B cell (primary cell): ENCODE measurements around the gene PGAP3. TPM values are rescaled to one million over a fixed set of nuclear protein-coding genes. Genes with fewer than 3 reads are reported as not detected.

ENCODE experiments used
- ATAC-seq: fragments of 200-7000 bp; cut with Tn5 transposase; one replicate; pipeline ENCODE4 v1.10.0; 2021; ENCODE audit warnings: low read depth, mild to moderate bottlenecking, moderate number of reproducible peaks, moderate library complexity
- CTCF ChIA-PET: fragments of 350-600 bp; sonication (Branson Sonifier 250); formaldehyde crosslinking; loops from one replicate; lab custom pipeline; 2021; ENCODE audit warnings: antibody characterized with exemption, inconsistent platforms; lab: Charles Lee
- POLR2A ChIA-PET: fragments of 350-600 bp; sonication (Branson Sonifier 250); formaldehyde crosslinking; loops from one replicate; lab custom pipeline; 2021; ENCODE audit warnings: antibody characterized with exemption; lab: Charles Lee
- DNase-seq: peaks from one replicate; pipeline ENCODE4 v3.0.0; 2013
- H2AFZ ChIP-seq: 2 replicates; pipeline ENCODE4 v1.6.1; 2012; ENCODE audit warnings: mild to moderate bottlenecking, low read depth, low read length; ENCODE audit not compliant: insufficient read depth, poor library complexity, severe bottlenecking
- H3K27ac ChIP-seq, 2 donors: 1 replicate in 1 of 2; 2 replicates in 1 of 2; pipeline ENCODE4 v1.5.1; 2012 to 2013; ENCODE audit warnings: low read length in 2 of 2, mild to moderate bottlenecking in 2 of 2, moderate library complexity in 1 of 2
- H3K27me3 ChIP-seq, 4 experiments: fragments of 200-600 bp in 1 of 4; sonication (generic) in 1 of 4; replicated peaks in 1 of 4; 1 replicate in 2 of 4; 2 replicates in 2 of 4; pipeline versions ENCODE4 v1.6.1 to v1.7.0; 2013 to 2016; ENCODE audit warnings: low read length in 3 of 4, mild to moderate bottlenecking in 2 of 4, mixed read lengths in 1 of 4, moderate library complexity in 1 of 4; ENCODE audit not compliant: insufficient read depth in 4 of 4, control insufficient read depth in 3 of 4; ENCODE audit errors: control extremely low read depth in 1 of 4
- H3K36me3 ChIP-seq, 2 experiments: replicated peaks in 1 of 2; 1 replicate in 1 of 2; 2 replicates in 1 of 2; pipeline versions ENCODE4 v1.6.1 to v1.7.1; 2013; ENCODE audit warnings: low read length in 1 of 2; ENCODE audit not compliant: insufficient read depth in 2 of 2, control insufficient read depth in 1 of 2; ENCODE audit errors: control extremely low read depth in 1 of 2, extremely low read depth in 1 of 2
- H3K4me1 ChIP-seq, 2 donors: fragments of 200-600 bp in 1 of 2; sonication (generic) in 1 of 2; 1 replicate in 1 of 2; 2 replicates in 1 of 2; pipeline versions ENCODE4 v1.5.1 to v1.6.1; 2013 to 2017; ENCODE audit warnings: low read length in 2 of 2; ENCODE audit not compliant: control insufficient read depth in 2 of 2, insufficient read depth in 2 of 2
- H3K4me2 ChIP-seq: replicated peaks from 2 replicates; pipeline ENCODE3; 2012; ENCODE audit warnings: mild to moderate bottlenecking, low read depth, low read length; ENCODE audit not compliant: poor library complexity, severe bottlenecking
- H3K4me3 ChIP-seq, 5 experiments: fragments of 200-600 bp in 1 of 5; sonication (generic) in 1 of 5; 1 replicate in 3 of 5; 2 replicates in 2 of 5; pipeline versions ENCODE4 v1.5.1 to v1.7.0; 2011 to 2016; ENCODE audit warnings: low read length in 4 of 5, mild to moderate bottlenecking in 4 of 5, low read depth in 2 of 5, control low read depth in 1 of 5, moderate library complexity in 1 of 5; ENCODE audit not compliant: insufficient read depth in 1 of 5; ENCODE audit errors: control extremely low read depth in 1 of 5, extremely low read depth in 1 of 5
- H3K79me2 ChIP-seq: fragments of 200-600 bp; sonication (generic); one replicate; pipeline ENCODE4 v1.6.0; 2016; ENCODE audit warnings: low read length; ENCODE audit not compliant: control insufficient read depth, insufficient read depth
- H3K9ac ChIP-seq: fragments of 200-600 bp; sonication (generic); 2 replicates; pipeline ENCODE4 v1.6.1; 2017; ENCODE audit warnings: mild to moderate bottlenecking, low read length, moderate library complexity
- H3K9me3 ChIP-seq, 3 donors: one replicate each; pipeline versions ENCODE4 v1.6.1 to v1.7.1; 2013; ENCODE audit warnings: low read length in 2 of 3; ENCODE audit not compliant: control insufficient read depth in 2 of 3, insufficient read depth in 1 of 3; ENCODE audit errors: control extremely low read depth in 1 of 3
- H4K20me1 ChIP-seq: 2 replicates; pipeline ENCODE4 v1.6.0; 2012; ENCODE audit warnings: mild to moderate bottlenecking, low read length; ENCODE audit not compliant: insufficient read depth, control insufficient read depth, poor library complexity, severe bottlenecking
- H3K27ac Mint-ChIP-seq: one replicate; pipeline ENCODE4 v1.8.0; 2021; ENCODE audit warnings: mixed read lengths
- H3K27me3 Mint-ChIP-seq: one replicate; pipeline ENCODE4 v1.8.0; 2021; ENCODE audit warnings: mixed read lengths
- H3K4me1 Mint-ChIP-seq: one replicate; pipeline ENCODE4 v1.8.0; 2021; ENCODE audit warnings: mixed read lengths
- H3K4me3 Mint-ChIP-seq: one replicate; pipeline ENCODE4 v1.8.0; 2021; ENCODE audit warnings: mixed read lengths
- H3K9me3 Mint-ChIP-seq: one replicate; pipeline ENCODE4 v1.8.0; 2022; ENCODE audit warnings: mixed read lengths; ENCODE audit not compliant: insufficient read depth
- EZH2 ChIP-seq: IDR thresholded peaks from 2 replicates; pipeline ENCODE4 v1.6.1; 2012; ENCODE audit warnings: borderline replicate concordance, low read depth, mild to moderate bottlenecking, moderate library complexity, low read length; ENCODE audit not compliant: insufficient read depth, poor library complexity, severe bottlenecking
- WGBS: methylation state at CpG from one replicate; pipeline ENCODE4 v1.1.5; 2013; ENCODE audit warnings: missing lambda C conversion rate; ENCODE audit not compliant: insufficient coverage; 5-methylcytosine and 5-hydroxymethylcytosine counted together
- intact Hi-C: fragments of 100-400 bp; cut with micrococcal nuclease; formaldehyde crosslinking; loops from one replicate; pipeline ENCODE4 v1.10.0; 2022
- polyA plus RNA-seq: library from polyadenylated mRNA; depleted of rRNA; stranded (reverse); fragments of >200 nt; gene quantifications from 2 replicates; pipeline ENCODE4 v1.2.3, GENCODE V29; 2012
- total RNA-seq, 2 donors: library from RNA; stranded (reverse); fragments of 120-200 nt in 1 of 2; gene quantifications; 1 replicate in 1 of 2; 2 replicates in 1 of 2; pipeline versions ENCODE4 v1.2.3 to v1.2.4, GENCODE V29; 2013 to 2022
- TF ChIP-seq, protein P1 (sequence below): fragments of 200-600 bp; IDR thresholded peaks from one replicate; pipeline ENCODE4 v1.8.0; 2022; ENCODE audit warnings: antibody characterized with exemption, mild to moderate bottlenecking

The PGAP3 gene
- total and polyA plus RNA-seq, 2 donors (not counting 1 experiment from before 2014, with no cell fraction given): 27.4 to 34.3 TPM

DNA sequence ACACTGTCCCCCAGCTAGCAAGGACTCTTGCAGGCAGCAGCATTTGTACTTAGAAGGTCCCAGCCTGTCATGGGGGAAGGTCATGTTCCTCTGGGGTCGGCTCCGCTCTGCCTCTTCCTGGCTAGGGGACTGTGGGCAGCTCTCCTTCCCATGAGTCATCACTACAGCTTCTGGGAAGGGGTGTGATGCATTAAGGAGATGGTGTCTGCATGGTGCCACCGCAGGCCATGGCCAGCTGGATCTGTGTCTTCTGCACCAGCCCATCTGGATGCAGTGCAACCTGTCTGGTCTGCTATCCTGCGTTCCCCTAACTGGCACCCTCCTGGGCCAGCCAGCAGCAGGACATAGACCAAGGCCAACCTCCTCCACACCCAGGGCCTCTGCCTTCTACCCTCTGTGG, 44.6 kb downstream of the PGAP3 start:
- DNase-seq: no peak
- 83% methylated on average over 4 of the region's 4 CpGs for WGBS

DNA sequence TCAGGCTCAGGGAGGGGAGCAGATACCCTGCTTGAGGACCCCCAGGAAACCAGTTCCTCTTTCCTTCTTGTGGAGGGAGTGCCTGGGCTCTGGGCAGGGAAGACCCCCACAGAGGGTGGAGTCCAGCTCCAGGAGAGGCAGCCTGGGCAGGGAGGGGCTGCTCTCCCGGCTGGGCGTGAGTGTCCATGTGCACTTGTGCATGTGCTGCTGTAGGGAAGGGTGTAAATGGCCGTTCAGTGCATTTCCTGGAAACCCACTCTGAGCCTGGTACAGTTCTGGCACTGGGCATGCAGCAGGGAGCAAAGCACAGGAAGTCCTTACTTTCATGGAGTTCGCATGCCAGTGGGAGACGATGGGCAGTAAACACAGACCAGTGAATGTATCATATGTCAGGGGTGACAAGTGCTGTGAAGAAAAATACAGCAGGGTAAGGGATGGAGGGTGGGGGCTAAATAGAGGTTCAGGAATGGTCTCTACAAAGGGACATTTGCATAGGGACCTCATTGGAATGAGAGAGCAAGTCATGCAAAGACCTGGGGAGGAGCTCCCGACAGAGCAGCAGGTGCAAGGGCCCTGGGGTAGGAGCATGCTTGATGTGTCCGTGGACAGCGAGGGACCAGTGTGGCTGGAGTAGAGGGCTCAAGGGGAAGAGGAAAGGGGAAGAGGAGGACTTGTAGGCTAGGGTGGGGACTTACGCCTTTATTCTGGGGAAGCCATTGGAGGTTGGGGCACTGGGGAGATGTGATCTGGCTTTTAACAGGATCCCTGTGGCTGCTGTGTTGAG, 45.4 kb downstream of the PGAP3 start:
- CTCF ChIA-PET: interaction anchor here (1.0 to 3.7 kb wide), 3 partner anchors 9 to 26 kb away, joined by 4 to 22 read pairs (median 5); partner anchors contain the start of gene PNMT
- H3K36me3 ChIP-seq: peaks cover 0 to 7% of the 10 kb centered on the region in 2 experiments
- H2AFZ ChIP-seq: no peak overlapping the region
- no peak overlapping the region for H3K27ac ChIP-seq
- intact Hi-C loops: no loop called here
- H3K79me2 ChIP-seq: peaks cover 100% of the 10 kb centered on the region
- no peak for TF ChIP-seq EZH2
- TF ChIP-seq, protein P1, sequence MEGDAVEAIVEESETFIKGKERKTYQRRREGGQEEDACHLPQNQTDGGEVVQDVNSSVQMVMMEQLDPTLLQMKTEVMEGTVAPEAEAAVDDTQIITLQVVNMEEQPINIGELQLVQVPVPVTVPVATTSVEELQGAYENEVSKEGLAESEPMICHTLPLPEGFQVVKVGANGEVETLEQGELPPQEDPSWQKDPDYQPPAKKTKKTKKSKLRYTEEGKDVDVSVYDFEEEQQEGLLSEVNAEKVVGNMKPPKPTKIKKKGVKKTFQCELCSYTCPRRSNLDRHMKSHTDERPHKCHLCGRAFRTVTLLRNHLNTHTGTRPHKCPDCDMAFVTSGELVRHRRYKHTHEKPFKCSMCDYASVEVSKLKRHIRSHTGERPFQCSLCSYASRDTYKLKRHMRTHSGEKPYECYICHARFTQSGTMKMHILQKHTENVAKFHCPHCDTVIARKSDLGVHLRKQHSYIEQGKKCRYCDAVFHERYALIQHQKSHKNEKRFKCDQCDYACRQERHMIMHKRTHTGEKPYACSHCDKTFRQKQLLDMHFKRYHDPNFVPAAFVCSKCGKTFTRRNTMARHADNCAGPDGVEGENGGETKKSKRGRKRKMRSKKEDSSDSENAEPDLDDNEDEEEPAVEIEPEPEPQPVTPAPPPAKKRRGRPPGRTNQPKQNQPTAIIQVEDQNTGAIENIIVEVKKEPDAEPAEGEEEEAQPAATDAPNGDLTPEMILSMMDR: no peak
- no peak overlapping the region for H3K9ac ChIP-seq
- no peaks in the 10 kb centered on the region for H3K27me3 Mint-ChIP-seq
- no peak overlapping the region for H3K4me2 ChIP-seq
- H3K27ac Mint-ChIP-seq: no peak overlapping the region
- 86% methylated on average over 9 of the region's 9 CpGs for WGBS
- H3K4me1 Mint-ChIP-seq: peaks cover 61% of the 10 kb centered on the region
- H3K9me3 ChIP-seq: no peaks in the 10 kb centered on the region
- no peak for ATAC-seq
- peaks cover 37 to 53% of the 10 kb centered on the region in 2 donors for H3K4me1 ChIP-seq
- POLR2A ChIA-PET: no interaction called here
- no peaks in the 10 kb centered on the region for H3K9me3 Mint-ChIP-seq
- peaks cover 92% of the 10 kb centered on the region for H4K20me1 ChIP-seq
- DNase-seq: no peak
- no peaks in the 10 kb centered on the region for H3K27me3 ChIP-seq
- no peak overlapping the region for H3K4me3 ChIP-seq
- H3K4me3 Mint-ChIP-seq: no peak overlapping the region

More for the DNA sequence above, 44.6 kb downstream of the PGAP3 start:
- Histone ChIP-seq H3K27ac (no peak overlapping the region), H2AFZ (no peak overlapping the region), H3K27me3 (no peaks in the 10 kb centered on the region), H3K4me3 (no peak overlapping the region), H3K9me3 (no peaks in the 10 kb centered on the region), H4K20me1 (peaks cover 92% of the 10 kb centered on the region), H3K36me3 (peaks cover 0 to 7% of the 10 kb centered on the region in 2 experiments), H3K4me2 (no peak overlapping the region), H3K9ac (no peak overlapping the region), H3K79me2 (peaks cover 97% of the 10 kb centered on the region), H3K4me1 (peaks cover 30 to 46% of the 10 kb centered on the region in 2 donors)
- intact Hi-C loops: no loop called here
- H3K27me3 Mint-ChIP-seq: no peaks in the 10 kb centered on the region
- no peaks in the 10 kb centered on the region for H3K9me3 Mint-ChIP-seq
- H3K27ac Mint-ChIP-seq: no peak overlapping the region
- no peak overlapping the region for H3K4me3 Mint-ChIP-seq
- no peak for ATAC-seq
- peaks cover 55% of the 10 kb centered on the region for H3K4me1 Mint-ChIP-seq
- ChIA-PET CTCF (interaction anchor here (0.8 to 3.7 kb wide), 3 partner anchors 9 to 25 kb away, joined by 3 to 22 read pairs (median 4); no protein-coding TSS in a partner anchor), POLR2A (no interaction called here)
- TF ChIP-seq EZH2: no peak
- TF ChIP-seq, protein P1: no peak
